ENCODE measurements around the gene UNC45A. TPM values are rescaled to one million over a fixed set of nuclear protein-coding genes. Genes with fewer than 3 reads are reported as not detected.

UNC45A gene
- total and polyA plus RNA-seq, 2 of the 13 experiments (the other 11 are each of a cell fraction or from before 2014, with no cell fraction given): 33.8 to 39.7 TPM

- no peak for TF ChIP-seq ZBTB7B (CRISPR knock-in tag; IDR thresholded peaks at IDR 0.05)
- H3K79me2 ChIP-seq (ENCODE audit: insufficient read depth, low read length): no peaks in the 10 kb centered on the region
- no peaks in the 10 kb centered on the region for H3K9me3 ChIP-seq (ENCODE audit: low read length)
- H2AFZ ChIP-seq (ENCODE audit: low read length): no peak overlapping the region
- ATAC-seq (no peak), FAIRE-seq (no peak), DNase-seq (ENCODE audit: low spot score) (no peak)
- H3K4me2 ChIP-seq (ENCODE audit: low read depth, low read length): no peak overlapping the region
- H3K4me3 ChIP-seq (replicated peaks in 1 of 3; ENCODE audit: insufficient read depth in 1 of 3, low read depth in 2 of 3, low read length in 3 of 3): no peak overlapping the region
- ChIA-PET POLR2A (interaction anchor here (1.6 kb wide), 1 partner anchor 11 kb away, joined by 5 read pairs; no protein-coding TSS in a partner anchor), CTCF (ENCODE audit: low intra/inter-chr PET ratio, low total read pairs) (no interaction called here)
- in situ Hi-C loops (cut with HindIII; ENCODE audit: extremely low pct_ligation_motif_present, low pct_unique_long_range_greater_than_20kb) (loop anchor here (25.0 kb wide), 1 partner anchor 320 kb away; no protein-coding TSS in a partner anchor), intact Hi-C loops (cut with micrococcal nuclease; ENCODE audit: unreplicated experiment) (no loop called here)
- no peaks in the 10 kb centered on the region for H3K4me1 ChIP-seq (ENCODE audit: insufficient read depth, low read length)
- no peak overlapping the region for H3K9ac ChIP-seq (ENCODE audit: insufficient read depth, low read depth, low read length)
- no peaks in the 10 kb centered on the region for H4K20me1 ChIP-seq (ENCODE audit: insufficient read depth, low read length)
- no peak overlapping the region for H3K27ac ChIP-seq (ENCODE audit: extremely low read length, insufficient read depth, low read length)
- no TSS peak for BruUV-seq (replicated peaks)
- 94% methylated on average over 9 of the region's 12 CpGs for WGBS (ENCODE audit: low lambda C conversion rate)
- H3K27me3 ChIP-seq (ENCODE audit: control insufficient read depth in 1 of 2, insufficient read depth in 2 of 2, low read length in 2 of 2): no peaks in the 10 kb centered on the region
- H3K36me3 ChIP-seq (replicated peaks in 1 of 2; ENCODE audit: control insufficient read depth in 1 of 2, insufficient read depth in 2 of 2, low read length in 2 of 2): peaks cover 24 to 61% of the 10 kb centered on the region in 2 experiments; a peak in 4 of 5 replicates
Observed at GRCh38 chr15:90942354-90943120, 7.5 kb downstream of the UNC45A start.

- Histone ChIP-seq H3K27me3 (ENCODE audit: control insufficient read depth in 1 of 2, insufficient read depth in 2 of 2, low read length in 2 of 2) (no peaks in the 10 kb centered on the region), H3K4me1 (ENCODE audit: insufficient read depth, low read length) (no peaks in the 10 kb centered on the region), H3K4me2 (ENCODE audit: low read depth, low read length) (no peak overlapping the region), H3K27ac (ENCODE audit: extremely low read length, insufficient read depth, low read length) (no peak overlapping the region), H4K20me1 (ENCODE audit: insufficient read depth, low read length) (no peaks in the 10 kb centered on the region), H3K4me3 (replicated peaks in 1 of 3; ENCODE audit: insufficient read depth in 1 of 3, low read depth in 2 of 3, low read length in 3 of 3) (no peak overlapping the region), H3K79me2 (ENCODE audit: insufficient read depth, low read length) (no peaks in the 10 kb centered on the region), H3K36me3 (replicated peaks in 1 of 2; ENCODE audit: control insufficient read depth in 1 of 2, insufficient read depth in 2 of 2, low read length in 2 of 2) (peaks cover 25 to 70% of the 10 kb centered on the region in 2 experiments; a peak in 4 of 5 replicates), H3K9me3 (ENCODE audit: low read length) (no peaks in the 10 kb centered on the region), H3K9ac (ENCODE audit: insufficient read depth, low read depth, low read length) (no peak overlapping the region), H2AFZ (ENCODE audit: low read length) (no peak overlapping the region)
- ATAC-seq: no peak
- intact Hi-C loops (cut with micrococcal nuclease; ENCODE audit: unreplicated experiment) (no loop called here), in situ Hi-C loops (cut with HindIII; ENCODE audit: extremely low pct_ligation_motif_present, low pct_unique_long_range_greater_than_20kb) (loop anchor here (25.0 kb wide), 1 partner anchor 317 kb away; no protein-coding TSS in a partner anchor)
- no peak for FAIRE-seq
- POLR2A ChIA-PET: interaction anchor here (1.1 to 1.7 kb wide), 2 partner anchors 9 to 10 kb away, joined by 4 to 6 read pairs; partner anchors contain the start of genes RCCD1 and UNC45A
- BruUV-seq (replicated peaks): no TSS peak
- TF ChIP-seq SIN3A (IDR thresholded peaks at IDR 0.05; ENCODE audit: borderline replicate concordance, low read depth, low read length) (no peak), TFDP2 (CRISPR knock-in tag; IDR thresholded peaks at IDR 0.05) (no peak)
- CTCF ChIA-PET (ENCODE audit: low intra/inter-chr PET ratio, low total read pairs): no interaction called here
- WGBS (ENCODE audit: low lambda C conversion rate): 94% methylated on average over 7 of the region's 7 CpGs
- DNase-seq (ENCODE audit: low spot score): no peak
Observed at GRCh38 chr15:90945091-90945490, 10.0 kb downstream of the UNC45A start.

All from HepG2 (cell line).